GM12878 (cell line): ENCODE data around the gene APOBEC3H.

Source experiments
- CHD1 ChIP-seq: IDR thresholded peaks from 2 replicates; pipeline ENCODE4 v1.6.1; 2012; ENCODE audit warnings: low read depth, low read length, improper control_type of control experiment
- POLR2A ChIP-seq: IDR thresholded peaks from 2 replicates; pipeline ENCODE4 v1.6.1; 2011; ENCODE audit warnings: low read depth, mild to moderate bottlenecking, low read length
- SREBF2 ChIP-seq: IDR thresholded peaks from 2 replicates; pipeline ENCODE4 v1.6.1; 2012; ENCODE audit warnings: mild to moderate bottlenecking, low read length

DNA sequence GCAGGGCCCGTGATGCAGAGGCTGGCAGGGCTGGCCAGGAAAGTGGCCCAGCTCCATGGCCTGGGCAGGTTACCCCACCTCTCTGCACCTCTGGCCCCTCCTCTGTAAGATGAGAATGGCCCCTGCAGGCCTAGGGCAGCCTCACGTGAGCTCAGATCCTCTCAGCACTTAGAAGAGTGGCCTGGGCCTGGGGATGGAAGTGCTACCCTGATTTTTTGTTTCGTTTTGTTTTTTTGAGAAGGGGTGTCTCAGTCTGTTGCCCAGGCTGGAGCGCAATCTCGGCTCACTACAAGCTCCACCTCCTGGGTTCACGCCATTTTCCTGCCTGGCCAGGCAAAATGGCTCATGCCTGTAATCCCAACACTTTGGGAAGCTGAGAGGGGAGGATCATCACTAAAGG lies 982 bp downstream of the APOBEC3H start:
- 0 out of 2 replicates have a peak, but pooled peaks have one; percentile 25 for TF ChIP-seq POLR2A
- TF ChIP-seq CHD1 = no peak
- TF ChIP-seq SREBF2 = no peak
